Neural progenitor cell (in vitro differentiated cells): ENCODE measurements around the gene ZDHHC7.

ENCODE experiments used
- CTCF ChIP-seq: fragments of 200-600 bp; sonication (generic); IDR thresholded peaks from 2 replicates; pipeline ENCODE4 v1.5.1; 2017; ENCODE audit warnings: antibody characterized with exemption, mild to moderate bottlenecking
- EZH2 ChIP-seq: fragments of 200-600 bp; sonication (generic); IDR thresholded peaks from 2 replicates; pipeline ENCODE4 v1.6.1; 2017; ENCODE audit warnings: antibody characterized with exemption, mild to moderate bottlenecking, moderate library complexity

GRCh38 chr16:85029408-85029784 is 18.1 kb upstream of the ZDHHC7 start:
- TF ChIP-seq CTCF (no peak), EZH2 (no peak)
